ENCODE data around the gene NDUFS5.

Gene NDUFS5

GRCh38 chr1:39080269-39080826 is 54.2 kb downstream of the NDUFS5 start:
- TF ChIP-seq CTCF (IDR thresholded peaks at IDR 0.05; ENCODE audit: low read depth, low read length, missing control alignments): no peak
- no peak overlapping the region for H3K4me3 ChIP-seq (ENCODE audit: low read depth, low read length)
- no peak for DNase-seq (ENCODE audit: low read depth)

DNA sequence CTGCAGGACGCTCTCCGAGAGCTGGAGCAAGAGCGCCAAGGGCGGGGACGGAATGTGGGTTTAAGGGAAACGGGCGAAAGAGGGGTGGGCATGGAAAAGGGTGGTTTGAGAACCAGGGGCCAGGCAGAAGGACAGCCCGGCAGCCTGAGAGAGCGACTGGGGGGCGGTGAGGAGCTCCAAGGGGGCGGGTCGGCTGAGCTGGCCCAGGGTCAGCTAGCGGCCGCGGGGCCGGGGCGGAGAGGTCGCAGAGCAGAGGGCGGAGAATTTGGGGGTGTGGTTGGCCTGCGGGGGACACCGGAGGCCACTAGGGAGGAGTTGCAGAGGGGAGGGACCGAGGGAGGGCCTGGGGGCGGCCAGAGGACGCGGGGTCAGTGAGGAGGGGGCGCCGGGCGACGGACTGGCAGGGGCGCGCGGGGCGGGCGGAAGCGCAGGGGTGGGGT is 54.7 kb downstream of the NDUFS5 start:
- no peak for DNase-seq (ENCODE audit: low read depth)
- no peak for TF ChIP-seq CTCF (IDR thresholded peaks at IDR 0.05; ENCODE audit: low read depth, low read length, missing control alignments)
- no peak overlapping the region; the same call in 1 of the 2 replicates for H3K4me3 ChIP-seq (ENCODE audit: low read depth, low read length)

DNA sequence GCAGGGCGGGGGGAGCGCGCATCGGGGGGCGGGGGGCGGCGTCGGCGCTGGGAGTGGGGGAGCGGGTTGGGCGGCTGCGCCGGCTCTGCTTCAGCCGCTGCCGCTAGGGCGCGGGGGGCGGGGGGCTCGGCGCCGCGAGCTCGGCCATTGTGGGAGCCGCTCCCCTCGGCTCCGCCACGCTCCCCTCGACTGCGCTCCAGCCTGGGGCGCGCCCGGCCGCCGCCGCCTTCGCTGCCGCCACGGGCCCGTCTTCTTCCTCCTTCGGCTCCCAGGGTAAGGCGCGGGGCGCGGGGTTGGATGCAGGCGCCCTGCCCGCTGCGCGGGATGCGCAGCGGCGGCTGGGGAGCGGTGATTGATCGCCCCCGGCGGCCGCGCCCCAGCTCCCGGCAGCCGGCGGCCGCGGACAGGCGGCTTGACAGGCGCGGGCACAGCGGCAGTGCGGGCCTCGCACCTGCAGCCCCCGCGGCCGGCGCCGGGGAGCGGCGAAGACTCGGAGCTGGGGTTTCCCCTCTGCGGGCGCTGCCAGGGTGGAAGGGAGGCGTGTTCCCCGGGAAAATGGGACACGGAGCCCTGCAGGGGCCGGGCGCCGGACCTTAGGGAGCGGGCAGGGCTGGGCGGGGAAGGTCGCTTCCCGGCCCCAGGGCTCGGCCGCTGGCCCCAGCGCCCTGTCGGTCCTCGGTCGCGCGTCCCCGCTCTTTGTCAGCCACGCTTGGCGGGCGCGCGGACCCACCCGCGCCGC is 55.3 kb downstream of the NDUFS5 start:
- TF ChIP-seq CTCF (IDR thresholded peaks at IDR 0.05; ENCODE audit: low read depth, low read length, missing control alignments): no peak
- DNase-seq (ENCODE audit: low read depth): no peak
- H3K4me3 ChIP-seq (ENCODE audit: low read depth, low read length): peak overlapping the region; percentile 28

DNA sequence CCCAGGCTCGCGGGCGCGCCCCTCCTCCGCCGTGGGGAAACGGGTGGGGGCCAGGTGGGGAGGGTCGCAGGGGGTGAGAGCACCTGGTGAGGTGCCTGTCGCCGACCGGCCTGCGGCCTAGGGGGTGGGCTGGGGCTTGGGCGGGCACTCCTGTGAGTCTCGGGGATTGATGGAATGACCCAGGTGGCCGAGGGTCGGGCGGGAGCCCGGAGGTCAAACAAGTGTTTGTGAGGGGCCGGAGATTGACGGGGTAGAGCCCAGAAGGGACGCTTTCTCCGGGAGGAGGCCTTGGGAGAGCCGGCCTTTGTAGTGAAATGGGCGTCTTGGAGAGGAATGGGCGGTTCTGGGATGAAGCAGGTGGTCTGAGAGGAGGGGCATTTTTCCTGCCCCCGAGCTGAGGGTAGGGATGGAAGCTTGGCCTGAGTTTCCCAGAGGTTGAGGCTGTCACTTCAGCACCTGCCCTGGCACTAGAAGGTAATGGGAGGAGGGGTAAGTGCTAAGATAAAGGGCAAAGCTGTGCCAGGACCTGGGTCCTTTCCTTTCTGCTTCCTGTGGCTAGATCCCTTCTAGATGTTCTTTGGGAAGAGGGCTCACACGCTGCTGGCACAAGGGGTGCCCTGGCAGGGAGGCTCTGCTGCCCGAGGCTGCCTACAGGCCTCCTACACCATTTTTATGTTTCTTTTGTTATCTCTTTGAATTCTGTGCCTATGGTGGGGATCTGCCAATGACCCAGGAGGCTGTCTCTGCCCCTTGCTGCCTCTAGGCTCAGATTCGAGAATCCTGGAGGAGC is 56.1 kb downstream of the NDUFS5 start:
- TF ChIP-seq CTCF (IDR thresholded peaks at IDR 0.05; ENCODE audit: low read depth, low read length, missing control alignments): no peak
- no peak overlapping the region for H3K4me3 ChIP-seq (ENCODE audit: low read depth, low read length)
- no peak for DNase-seq (ENCODE audit: low read depth)

DNA sequence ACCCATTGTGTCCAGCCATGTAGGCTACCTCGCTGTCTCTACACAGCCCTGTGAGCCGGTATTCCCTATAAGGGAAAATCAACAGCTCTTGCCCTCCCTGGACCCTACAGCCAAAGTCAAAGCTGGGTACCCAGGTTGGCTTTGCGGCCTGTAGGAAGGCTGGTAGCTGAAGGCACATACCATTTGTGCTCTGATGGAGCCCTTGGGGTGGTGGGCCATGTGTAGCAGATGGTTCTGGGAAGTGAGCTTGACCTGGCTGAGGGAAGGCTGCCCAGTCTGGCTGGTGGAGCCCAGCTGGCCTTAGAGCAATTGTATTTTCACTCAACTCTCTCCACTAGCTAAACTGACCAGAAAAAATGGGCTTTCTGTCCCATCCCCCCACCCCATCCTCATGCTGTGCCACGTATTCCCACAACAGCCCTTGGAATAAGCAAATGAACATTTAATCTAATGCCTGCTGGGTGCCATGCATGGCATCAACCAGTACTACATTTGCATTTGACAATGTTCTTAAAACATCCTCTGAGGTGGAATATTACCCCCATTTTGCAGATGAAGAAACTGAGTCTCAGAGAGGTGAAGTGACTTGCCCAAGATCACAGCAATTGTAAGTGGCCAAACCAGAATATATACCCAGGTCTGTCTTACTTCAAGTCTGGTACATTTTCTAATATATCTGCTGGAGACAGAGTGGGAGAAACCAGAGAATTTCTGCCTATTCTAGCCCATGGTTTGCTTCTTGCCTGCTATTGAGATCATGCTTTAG is 56.8 kb downstream of the NDUFS5 start:
- TF ChIP-seq CTCF (IDR thresholded peaks at IDR 0.05; ENCODE audit: low read depth, low read length, missing control alignments): no peak
- no peak for DNase-seq (ENCODE audit: low read depth)
- H3K4me3 ChIP-seq (ENCODE audit: low read depth, low read length): no peak overlapping the region

- no peak for TF ChIP-seq CTCF (IDR thresholded peaks at IDR 0.05; ENCODE audit: low read depth, low read length, missing control alignments)
- H3K4me3 ChIP-seq (ENCODE audit: low read depth, low read length): no peak overlapping the region
- no peak for DNase-seq (ENCODE audit: low read depth)
Measured at GRCh38 chr1:39084191-39084590, 58.0 kb downstream of the NDUFS5 start.
